H1 (cell line): Measurements from ENCODE around the gene SP5. TPM values are rescaled to one million over a fixed set of nuclear protein-coding genes. Genes with fewer than 3 reads are reported as not detected.

Experiments used
- JUND ChIP-seq: IDR thresholded peaks from 2 replicates; pipeline ENCODE4 v1.6.1; 2011; ENCODE audit warnings: mild to moderate bottlenecking, improper control_type of control experiment, low read length
- POLR2A ChIP-seq, 2 experiments: IDR thresholded peaks; 1 replicate in 1 of 2; 2 replicates in 1 of 2; pipeline ENCODE4 v1.6.1; 2011; ENCODE audit warnings: low read depth in 2 of 2, low read length in 2 of 2, mild to moderate bottlenecking in 2 of 2; ENCODE audit errors: control extremely low read depth in 1 of 2
- POU5F1 ChIP-seq: IDR thresholded peaks from 2 replicates; pipeline ENCODE4 v1.6.1; 2011; ENCODE audit warnings: low read depth, mild to moderate bottlenecking, low read length, moderate library complexity
- SIN3A ChIP-seq, 2 experiments: IDR thresholded peaks in 1 of 2; conservative IDR thresholded peaks in 1 of 2; 2 replicates each; pipeline ENCODE4 v1.6.1; 2011 to 2012; ENCODE audit warnings: low read length in 2 of 2, improper control_type of control experiment in 1 of 2, low read depth in 1 of 2, mild to moderate bottlenecking in 1 of 2
- SIX5 ChIP-seq: IDR thresholded peaks from 2 replicates; pipeline ENCODE4 v1.6.1; 2011; ENCODE audit warnings: mild to moderate bottlenecking, low read depth, low read length
- polyA plus RNA-seq, 7 experiments: library from polyadenylated mRNA; depleted of rRNA in 3 of 7; stranded (reverse) in 5 of 7; unstranded in 2 of 7; fragments of >200 nt in 5 of 7; fragments of 200-250 nt in 2 of 7; gene quantifications; 1 replicate in 5 of 7; 2 replicates in 1 of 7; 4 replicates in 1 of 7; pipeline versions ENCODE4 v1.2.1 to v1.2.3, GENCODE V29; 2011 to 2013; ENCODE audit warnings: missing spikeins in 2 of 7, mixed read lengths in 2 of 7
- total RNA-seq: library from RNA; stranded (reverse); fragmentation: NEBNext Ultra II Directional; extraction: Animal tissue kit (Norgen Biotek cat#: 25700); gene quantifications from 2 replicates; pipeline ENCODE4 v1.2.1, GENCODE V29; 2021
- TF ChIP-seq, protein P1 (sequence below): fragments of 300-600 bp; sonication (generic); IDR thresholded peaks from 2 replicates; pipeline ENCODE4 v1.7.1; 2012; ENCODE audit warnings: low read length, moderate library complexity, mild to moderate bottlenecking, inconsistent platforms; ENCODE audit not compliant: insufficient replicate concordance
- TF ChIP-seq, protein P2 (sequence below): IDR thresholded peaks from 2 replicates; pipeline ENCODE4 v1.6.1; 2012; ENCODE audit warnings: inconsistent platforms

Gene SP5
- total and polyA plus RNA-seq, 2 of the 8 experiments (the other 6 are each of a cell fraction or from before 2014, with no cell fraction given): 0.17 TPM; not detected in 1

DNA sequence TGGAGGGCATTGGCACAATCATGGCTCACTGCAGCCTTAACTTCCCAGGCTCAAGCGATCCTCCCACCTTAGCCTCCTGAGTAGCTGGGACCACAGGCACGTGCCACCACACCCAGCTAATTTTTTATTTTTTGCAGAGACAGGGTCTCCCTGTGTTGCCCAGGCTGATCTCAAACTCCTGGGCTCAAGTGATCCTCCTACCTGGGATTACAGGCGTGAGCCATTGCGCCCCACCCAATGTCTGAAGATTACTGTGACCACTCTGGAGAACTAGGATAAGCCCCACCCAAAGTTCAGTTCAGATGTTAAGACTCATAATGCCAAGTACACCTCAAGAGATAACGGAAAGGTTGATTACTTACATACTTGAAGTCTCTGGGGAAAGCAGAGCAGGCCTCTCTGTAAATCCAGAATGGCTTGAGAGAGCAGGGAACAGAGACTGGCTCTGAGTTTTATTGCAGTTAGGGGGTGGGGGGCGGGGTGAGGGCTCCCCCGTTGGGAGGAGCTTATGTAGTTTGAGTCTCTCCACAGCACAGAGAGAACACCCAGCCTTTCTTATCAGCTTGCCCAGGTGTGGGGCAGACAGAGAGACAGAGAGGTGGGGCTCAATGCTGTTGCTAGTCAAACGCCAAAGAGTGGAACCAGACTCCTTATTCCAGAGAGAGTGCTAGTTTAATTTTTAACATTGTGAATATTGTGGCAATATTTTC is 28.5 kb downstream of the SP5 start (continued):
- TF ChIP-seq, protein P1, sequence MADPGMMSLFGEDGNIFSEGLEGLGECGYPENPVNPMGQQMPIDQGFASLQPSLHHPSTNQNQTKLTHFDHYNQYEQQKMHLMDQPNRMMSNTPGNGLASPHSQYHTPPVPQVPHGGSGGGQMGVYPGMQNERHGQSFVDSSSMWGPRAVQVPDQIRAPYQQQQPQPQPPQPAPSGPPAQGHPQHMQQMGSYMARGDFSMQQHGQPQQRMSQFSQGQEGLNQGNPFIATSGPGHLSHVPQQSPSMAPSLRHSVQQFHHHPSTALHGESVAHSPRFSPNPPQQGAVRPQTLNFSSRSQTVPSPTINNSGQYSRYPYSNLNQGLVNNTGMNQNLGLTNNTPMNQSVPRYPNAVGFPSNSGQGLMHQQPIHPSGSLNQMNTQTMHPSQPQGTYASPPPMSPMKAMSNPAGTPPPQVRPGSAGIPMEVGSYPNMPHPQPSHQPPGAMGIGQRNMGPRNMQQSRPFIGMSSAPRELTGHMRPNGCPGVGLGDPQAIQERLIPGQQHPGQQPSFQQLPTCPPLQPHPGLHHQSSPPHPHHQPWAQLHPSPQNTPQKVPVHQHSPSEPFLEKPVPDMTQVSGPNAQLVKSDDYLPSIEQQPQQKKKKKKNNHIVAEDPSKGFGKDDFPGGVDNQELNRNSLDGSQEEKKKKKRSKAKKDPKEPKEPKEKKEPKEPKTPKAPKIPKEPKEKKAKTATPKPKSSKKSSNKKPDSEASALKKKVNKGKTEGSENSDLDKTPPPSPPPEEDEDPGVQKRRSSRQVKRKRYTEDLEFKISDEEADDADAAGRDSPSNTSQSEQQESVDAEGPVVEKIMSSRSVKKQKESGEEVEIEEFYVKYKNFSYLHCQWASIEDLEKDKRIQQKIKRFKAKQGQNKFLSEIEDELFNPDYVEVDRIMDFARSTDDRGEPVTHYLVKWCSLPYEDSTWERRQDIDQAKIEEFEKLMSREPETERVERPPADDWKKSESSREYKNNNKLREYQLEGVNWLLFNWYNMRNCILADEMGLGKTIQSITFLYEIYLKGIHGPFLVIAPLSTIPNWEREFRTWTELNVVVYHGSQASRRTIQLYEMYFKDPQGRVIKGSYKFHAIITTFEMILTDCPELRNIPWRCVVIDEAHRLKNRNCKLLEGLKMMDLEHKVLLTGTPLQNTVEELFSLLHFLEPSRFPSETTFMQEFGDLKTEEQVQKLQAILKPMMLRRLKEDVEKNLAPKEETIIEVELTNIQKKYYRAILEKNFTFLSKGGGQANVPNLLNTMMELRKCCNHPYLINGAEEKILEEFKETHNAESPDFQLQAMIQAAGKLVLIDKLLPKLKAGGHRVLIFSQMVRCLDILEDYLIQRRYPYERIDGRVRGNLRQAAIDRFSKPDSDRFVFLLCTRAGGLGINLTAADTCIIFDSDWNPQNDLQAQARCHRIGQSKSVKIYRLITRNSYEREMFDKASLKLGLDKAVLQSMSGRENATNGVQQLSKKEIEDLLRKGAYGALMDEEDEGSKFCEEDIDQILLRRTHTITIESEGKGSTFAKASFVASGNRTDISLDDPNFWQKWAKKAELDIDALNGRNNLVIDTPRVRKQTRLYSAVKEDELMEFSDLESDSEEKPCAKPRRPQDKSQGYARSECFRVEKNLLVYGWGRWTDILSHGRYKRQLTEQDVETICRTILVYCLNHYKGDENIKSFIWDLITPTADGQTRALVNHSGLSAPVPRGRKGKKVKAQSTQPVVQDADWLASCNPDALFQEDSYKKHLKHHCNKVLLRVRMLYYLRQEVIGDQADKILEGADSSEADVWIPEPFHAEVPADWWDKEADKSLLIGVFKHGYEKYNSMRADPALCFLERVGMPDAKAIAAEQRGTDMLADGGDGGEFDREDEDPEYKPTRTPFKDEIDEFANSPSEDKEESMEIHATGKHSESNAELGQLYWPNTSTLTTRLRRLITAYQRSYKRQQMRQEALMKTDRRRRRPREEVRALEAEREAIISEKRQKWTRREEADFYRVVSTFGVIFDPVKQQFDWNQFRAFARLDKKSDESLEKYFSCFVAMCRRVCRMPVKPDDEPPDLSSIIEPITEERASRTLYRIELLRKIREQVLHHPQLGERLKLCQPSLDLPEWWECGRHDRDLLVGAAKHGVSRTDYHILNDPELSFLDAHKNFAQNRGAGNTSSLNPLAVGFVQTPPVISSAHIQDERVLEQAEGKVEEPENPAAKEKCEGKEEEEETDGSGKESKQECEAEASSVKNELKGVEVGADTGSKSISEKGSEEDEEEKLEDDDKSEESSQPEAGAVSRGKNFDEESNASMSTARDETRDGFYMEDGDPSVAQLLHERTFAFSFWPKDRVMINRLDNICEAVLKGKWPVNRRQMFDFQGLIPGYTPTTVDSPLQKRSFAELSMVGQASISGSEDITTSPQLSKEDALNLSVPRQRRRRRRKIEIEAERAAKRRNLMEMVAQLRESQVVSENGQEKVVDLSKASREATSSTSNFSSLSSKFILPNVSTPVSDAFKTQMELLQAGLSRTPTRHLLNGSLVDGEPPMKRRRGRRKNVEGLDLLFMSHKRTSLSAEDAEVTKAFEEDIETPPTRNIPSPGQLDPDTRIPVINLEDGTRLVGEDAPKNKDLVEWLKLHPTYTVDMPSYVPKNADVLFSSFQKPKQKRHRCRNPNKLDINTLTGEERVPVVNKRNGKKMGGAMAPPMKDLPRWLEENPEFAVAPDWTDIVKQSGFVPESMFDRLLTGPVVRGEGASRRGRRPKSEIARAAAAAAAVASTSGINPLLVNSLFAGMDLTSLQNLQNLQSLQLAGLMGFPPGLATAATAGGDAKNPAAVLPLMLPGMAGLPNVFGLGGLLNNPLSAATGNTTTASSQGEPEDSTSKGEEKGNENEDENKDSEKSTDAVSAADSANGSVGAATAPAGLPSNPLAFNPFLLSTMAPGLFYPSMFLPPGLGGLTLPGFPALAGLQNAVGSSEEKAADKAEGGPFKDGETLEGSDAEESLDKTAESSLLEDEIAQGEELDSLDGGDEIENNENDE: no peak
- TF ChIP-seq POU5F1 (no peak), SIX5 (no peak), JUND (no peak), SIN3A (conservative IDR thresholded peaks at IDR 0.05 in 1 of 2, IDR thresholded peaks at IDR 0.05 in 1 of 2; ENCODE audit: low read depth in 1 of 2, low read length in 2 of 2) (no peak), POLR2A (IDR thresholded peaks at IDR 0.05; ENCODE audit: control extremely low read depth in 1 of 2, low read depth in 2 of 2, low read length in 2 of 2) (no peak)
- TF ChIP-seq, protein P2, sequence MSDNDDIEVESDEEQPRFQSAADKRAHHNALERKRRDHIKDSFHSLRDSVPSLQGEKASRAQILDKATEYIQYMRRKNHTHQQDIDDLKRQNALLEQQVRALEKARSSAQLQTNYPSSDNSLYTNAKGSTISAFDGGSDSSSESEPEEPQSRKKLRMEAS: no peak
